HG03103 (cell line): ENCODE data around the gene KDM2A.
"Not testable (repeated sequence)": the region's sequence is repeated elsewhere in the genome, so short reads cannot be mapped to it uniquely, and the experiment has no call there.

Experiments used
- ATAC-seq: cut with Tn5 transposase; IDR thresholded peaks from one replicate; pipeline ENCODE4 v1.9.1; 2021; ENCODE audit warnings: low read depth; ENCODE audit not compliant: unreplicated experiment

KDM2A gene

GRCh38 chr11:67255864-67256263, 136.8 kb downstream of the KDM2A start:
- no peak for ATAC-seq

- no peak for ATAC-seq
Observed at GRCh38 chr11:67256477-67257135, 137.5 kb downstream of the KDM2A start.

GRCh38 chr11:67260406-67260805, 141.3 kb downstream of the KDM2A start:
- ATAC-seq = no peak

- not testable (repeated sequence) for ATAC-seq
Observed at GRCh38 chr11:67260885-67261639, 142.0 kb downstream of the KDM2A start.

- no peak for ATAC-seq
Observed at GRCh38 chr11:67261640-67261945, 142.5 kb downstream of the KDM2A start.

- no peak for ATAC-seq
Observed at GRCh38 chr11:67261946-67262681, 143.1 kb downstream of the KDM2A start.

- no peak for ATAC-seq
Observed at GRCh38 chr11:67262731-67263675, 143.9 kb downstream of the KDM2A start.

GRCh38 chr11:67264260-67264659, 145.2 kb downstream of the KDM2A start:
- ATAC-seq = no peak

GRCh38 chr11:67264877-67265632, 146.0 kb downstream of the KDM2A start:
- no peak for ATAC-seq

- ATAC-seq = no peak
Observed at GRCh38 chr11:67265633-67266448, 146.8 kb downstream of the KDM2A start.

- no peak for ATAC-seq
Observed at GRCh38 chr11:67266449-67267187, 147.6 kb downstream of the KDM2A start, which contains the start of gene GRK2. TSS of gene GRK2 (plus strand) at chr11:67266473. CDS start at chr11:67266700, 227 bp downstream.

- ATAC-seq = no peak
Observed at GRCh38 chr11:67267188-67268080, 148.4 kb downstream of the KDM2A start.

GRCh38 chr11:67268081-67268961, 149.3 kb downstream of the KDM2A start:
- ATAC-seq = no peak

- no peak for ATAC-seq
Observed at GRCh38 chr11:67268962-67269268, 149.9 kb downstream of the KDM2A start.

- ATAC-seq = no peak
Observed at GRCh38 chr11:67269401-67270255, 150.6 kb downstream of the KDM2A start.
